OCI-LY7 (cell line): ENCODE measurements around the gene FKBP1B. TPM values are rescaled to one million over a fixed set of nuclear protein-coding genes. Genes with fewer than 3 reads are reported as not detected.

Experiments
- BruUV-seq: library from RNA; stranded (reverse); fragments of 400-500 nt; replicated peaks from 2 replicates; lab custom pipeline; 2021; lab: Mats Ljungman, UMichigan
- CTCF ChIA-PET: fragments of 300-600 bp; sonication (Branson Sonifier 250); formaldehyde crosslinking; loops from one replicate; lab custom pipeline; 2022; ENCODE audit warnings: antibody characterized with exemption; ENCODE audit not compliant: unreplicated experiment; lab: Charles Lee
- POLR2A ChIA-PET: fragments of 300-600 bp; sonication (Branson Sonifier 250); formaldehyde crosslinking; loops from one replicate; lab custom pipeline; 2022; ENCODE audit warnings: antibody characterized with exemption; lab: Charles Lee
- DNase-seq: peaks from one replicate; pipeline ENCODE4 v3.0.0-alpha.2; 2015; ENCODE audit warnings: low spot score
- H2AFZ ChIP-seq: fragments of 200-600 bp; sonication (generic), shearing (Covaris generic); 2 replicates; pipeline ENCODE4 v1.6.1; 2014; ENCODE audit warnings: mild to moderate bottlenecking, antibody characterized with exemption, low read length, moderate library complexity
- H3K27ac ChIP-seq: fragments of 200-600 bp; sonication (generic); 2 replicates; pipeline ENCODE4 v1.5.1; 2014; ENCODE audit warnings: mixed run types, low read depth, mild to moderate bottlenecking, moderate library complexity, low read length, inconsistent platforms; ENCODE audit not compliant: poor library complexity, severe bottlenecking
- H3K36me3 ChIP-seq: fragments of 200-600 bp; sonication (generic); 2 replicates; pipeline ENCODE4 v1.6.1; 2014; ENCODE audit warnings: mild to moderate bottlenecking, antibody characterized with exemption, low read length, moderate library complexity, mixed read lengths; ENCODE audit not compliant: insufficient read depth
- H3K4me1 ChIP-seq: fragments of 200-600 bp; sonication (generic); 2 replicates; pipeline ENCODE4 v1.5.1; 2014; ENCODE audit warnings: mild to moderate bottlenecking, low read length; ENCODE audit not compliant: insufficient read depth, poor library complexity, severe bottlenecking
- H3K4me2 ChIP-seq: fragments of 200-600 bp; sonication (generic); 2 replicates; pipeline ENCODE4 v1.6.1; 2014; ENCODE audit warnings: mild to moderate bottlenecking, low read length
- H3K4me3 ChIP-seq: fragments of 200-600 bp; sonication (generic); 2 replicates; pipeline ENCODE4 v1.5.1; 2014; ENCODE audit warnings: mild to moderate bottlenecking, low read depth, low read length; ENCODE audit not compliant: poor library complexity, severe bottlenecking
- H3K79me2 ChIP-seq: fragments of 200-600 bp; sonication (generic); 2 replicates; pipeline ENCODE4 v1.6.1; 2016; ENCODE audit warnings: low read depth, mild to moderate bottlenecking, low read length, moderate library complexity, mixed read lengths; ENCODE audit not compliant: insufficient read depth
- H3K9me2 ChIP-seq: fragments of 200-600 bp; sonication (generic); 2 replicates; pipeline ENCODE4 v1.6.1; 2016; ENCODE audit warnings: mild to moderate bottlenecking, low read length, mixed read lengths; ENCODE audit not compliant: insufficient read depth
- H3K9me3 ChIP-seq: fragments of 200-600 bp; sonication (generic); 2 replicates; pipeline ENCODE4 v1.6.1; 2014; ENCODE audit warnings: mild to moderate bottlenecking, mixed run types, low read length, mixed read lengths
- H4K20me1 ChIP-seq: fragments of 200-600 bp; sonication (generic); 2 replicates; pipeline ENCODE4 v1.6.1; 2014; ENCODE audit warnings: mild to moderate bottlenecking, antibody characterized with exemption, low read length, moderate library complexity, mixed read lengths; ENCODE audit not compliant: insufficient read depth
- EZH2phosphoT487 ChIP-seq: fragments of 200-600 bp; sonication (generic); IDR thresholded peaks from 2 replicates; pipeline ENCODE4 v1.6.1; 2018; ENCODE audit warnings: low read depth, borderline replicate concordance, mild to moderate bottlenecking, mixed run types, antibody characterized with exemption, low read length, moderate library complexity, mixed read lengths
- intact Hi-C: fragments of 100-400 bp; cut with micrococcal nuclease; formaldehyde crosslinking; loops from one replicate; pipeline ENCODE4 v1.10.0; 2022; ENCODE audit not compliant: unreplicated experiment
- total RNA-seq, 2 experiments: library from RNA; depleted of rRNA in 1 of 2; stranded (reverse); fragments of >200 nt in 1 of 2; shearing (Covaris generic) in 1 of 2; gene quantifications; 2 replicates each; pipeline ENCODE4 v1.2.3, GENCODE V29; 2014 to 2022
- TF ChIP-seq, protein P1 (sequence below): fragments of 200-600 bp; sonication (generic); conservative IDR thresholded peaks from 2 replicates; pipeline ENCODE4 v1.5.1; 2014; ENCODE audit warnings: mild to moderate bottlenecking, antibody characterized with exemption, low read length, moderate library complexity, mixed read lengths

The FKBP1B gene
- total RNA-seq, 2 experiments from 2014 or later: 1.5 to 3.2 TPM

DNA sequence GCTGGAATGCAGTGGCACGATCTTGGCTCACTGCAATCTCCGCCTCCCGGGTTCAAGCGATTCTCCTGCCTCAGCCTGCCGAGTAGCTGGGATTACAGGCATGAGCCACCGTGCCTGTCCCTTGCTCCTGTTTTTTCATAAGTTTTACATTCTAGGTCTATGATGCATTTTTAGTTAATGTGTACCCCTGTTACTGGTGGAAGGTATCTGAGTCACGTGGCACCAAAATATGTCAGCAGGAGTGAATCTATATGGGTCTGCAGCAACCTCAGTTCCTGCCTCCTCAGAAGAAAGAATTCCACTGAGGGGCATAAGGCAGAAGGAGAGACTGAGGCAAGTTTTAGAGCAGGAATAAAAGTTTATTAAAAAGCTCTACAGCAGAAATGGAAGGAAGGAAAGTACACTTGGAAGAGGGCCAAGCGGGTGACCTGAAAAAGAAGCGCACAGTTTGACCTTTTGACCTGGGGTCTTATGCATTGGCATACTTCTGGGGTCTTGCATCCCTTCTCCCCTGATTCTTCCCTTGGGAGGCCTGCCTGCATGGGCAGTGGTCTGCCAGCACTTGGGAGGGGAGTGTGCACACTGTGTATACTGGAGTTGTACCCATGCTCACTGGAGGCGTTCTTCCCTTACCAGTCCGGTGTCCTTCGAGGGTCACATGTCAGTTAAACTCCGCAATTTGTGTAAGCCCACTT, 40.7 kb upstream of the FKBP1B start:
- ChIA-PET CTCF (no interaction called here), POLR2A (interaction anchor here (0.5 kb wide), 1 partner anchor 66 kb away, joined by 3 read pairs; no protein-coding TSS in a partner anchor)
- TF ChIP-seq, protein P1, sequence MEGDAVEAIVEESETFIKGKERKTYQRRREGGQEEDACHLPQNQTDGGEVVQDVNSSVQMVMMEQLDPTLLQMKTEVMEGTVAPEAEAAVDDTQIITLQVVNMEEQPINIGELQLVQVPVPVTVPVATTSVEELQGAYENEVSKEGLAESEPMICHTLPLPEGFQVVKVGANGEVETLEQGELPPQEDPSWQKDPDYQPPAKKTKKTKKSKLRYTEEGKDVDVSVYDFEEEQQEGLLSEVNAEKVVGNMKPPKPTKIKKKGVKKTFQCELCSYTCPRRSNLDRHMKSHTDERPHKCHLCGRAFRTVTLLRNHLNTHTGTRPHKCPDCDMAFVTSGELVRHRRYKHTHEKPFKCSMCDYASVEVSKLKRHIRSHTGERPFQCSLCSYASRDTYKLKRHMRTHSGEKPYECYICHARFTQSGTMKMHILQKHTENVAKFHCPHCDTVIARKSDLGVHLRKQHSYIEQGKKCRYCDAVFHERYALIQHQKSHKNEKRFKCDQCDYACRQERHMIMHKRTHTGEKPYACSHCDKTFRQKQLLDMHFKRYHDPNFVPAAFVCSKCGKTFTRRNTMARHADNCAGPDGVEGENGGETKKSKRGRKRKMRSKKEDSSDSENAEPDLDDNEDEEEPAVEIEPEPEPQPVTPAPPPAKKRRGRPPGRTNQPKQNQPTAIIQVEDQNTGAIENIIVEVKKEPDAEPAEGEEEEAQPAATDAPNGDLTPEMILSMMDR: no peak
- no peak for TF ChIP-seq EZH2phosphoT487
- BruUV-seq: no TSS peak
- Histone ChIP-seq H3K4me1 (no peaks in the 10 kb centered on the region), H3K4me2 (no peak overlapping the region), H4K20me1 (no peaks in the 10 kb centered on the region), H3K9me3 (no peaks in the 10 kb centered on the region), H2AFZ (no peak overlapping the region), H3K4me3 (no peak overlapping the region), H3K79me2 (no peaks in the 10 kb centered on the region), H3K36me3 (no peaks in the 10 kb centered on the region), H3K9me2 (no peaks in the 10 kb centered on the region), H3K27ac (no peak overlapping the region)
- DNase-seq: no peak
- intact Hi-C loops: no loop called here

DNA sequence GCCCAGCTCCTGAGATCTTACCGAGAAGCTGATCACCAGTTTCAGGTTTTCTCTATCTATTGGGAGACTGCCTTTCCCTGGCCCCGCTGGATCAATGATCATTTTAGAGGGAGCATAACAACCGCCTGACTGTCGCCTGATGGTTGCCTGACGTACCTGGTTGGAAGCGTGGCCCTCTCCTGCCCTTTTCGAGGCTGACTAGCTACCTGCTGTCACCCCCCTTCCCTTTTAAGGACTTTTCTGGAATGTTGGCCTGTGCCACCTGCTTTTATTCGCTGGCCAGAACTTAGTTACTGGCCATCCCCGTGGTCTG, 40.2 kb upstream of the FKBP1B start:
- no TSS peak for BruUV-seq
- no peak overlapping the region for H3K4me2 ChIP-seq
- no peak for TF ChIP-seq EZH2phosphoT487
- TF ChIP-seq, protein P1: no peak
- no peak overlapping the region for H3K27ac ChIP-seq
- no peaks in the 10 kb centered on the region for H3K9me3 ChIP-seq
- ChIA-PET CTCF (no interaction called here), POLR2A (interaction anchor here (0.5 kb wide), 1 partner anchor 67 kb away, joined by 3 read pairs; no protein-coding TSS in a partner anchor)
- H4K20me1 ChIP-seq: no peaks in the 10 kb centered on the region
- H3K4me1 ChIP-seq: no peaks in the 10 kb centered on the region
- H3K79me2 ChIP-seq: no peaks in the 10 kb centered on the region
- H3K36me3 ChIP-seq: no peaks in the 10 kb centered on the region
- no peak overlapping the region for H3K4me3 ChIP-seq
- no peaks in the 10 kb centered on the region for H3K9me2 ChIP-seq
- DNase-seq: no peak
- intact Hi-C loops: no loop called here
- H2AFZ ChIP-seq: no peak overlapping the region
